ENCODE results near the gene LMF1.

LMF1 gene

DNA sequence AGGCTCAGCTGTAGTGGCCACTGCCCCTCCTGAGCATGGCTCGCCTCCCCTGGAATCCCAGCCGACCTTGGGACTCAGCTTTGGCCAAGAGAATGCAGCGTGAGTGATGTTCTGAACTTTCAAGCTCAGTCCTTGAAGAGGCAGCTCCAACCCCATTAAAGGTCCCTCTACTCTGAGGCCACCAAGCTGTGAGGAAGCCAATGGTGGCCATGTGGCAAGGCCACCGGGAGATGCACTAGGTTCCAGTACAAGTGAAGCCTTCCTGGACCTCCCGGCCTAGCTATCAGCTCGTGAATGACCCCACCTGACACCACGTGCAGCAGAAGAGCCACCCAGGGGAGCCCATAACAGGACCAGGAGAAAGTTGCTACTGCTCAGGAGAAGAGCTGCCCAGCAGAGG, 88.5 kb downstream of the LMF1 start:
- H3K27me3 ChIP-seq: peaks cover 0 to 48% (median 5%) of the 10 kb centered on the region in 11 experiments; a peak in 9 of 22 replicates
- TF ChIP-seq Cebpa-rat (IDR thresholded peaks at IDR 0.05): no peak
- H3K4me3 ChIP-seq: no peak overlapping the region

GRCh38 chr16:881219-882097, 89.3 kb downstream of the LMF1 start:
- Histone ChIP-seq H3K27me3 (peaks cover 0 to 53% (median 5%) of the 10 kb centered on the region in 11 experiments; a peak in 9 of 22 replicates), H3K9ac (peak overlapping the region in 1 of 11 experiments; percentile 4; a peak in 1 of 22 replicates), H3K36me3 (peaks cover 6 to 16% (median 12%) of the 10 kb centered on the region in 11 experiments; a peak in 14 of 22 replicates), H3K4me2 (peak overlapping the region; percentile 31 to 95 (median 77)), H4K20me1 (peaks cover 0 to 61% (median 24%) of the 10 kb centered on the region in 11 experiments; a peak in 17 of 22 replicates), H3K27ac (no peak overlapping the region), H3K4me3 (no peak overlapping the region), H3K4me1 (peaks cover 38 to 60% (median 53%) of the 10 kb centered on the region in 10 experiments), H3K9me3 (replicated peaks in 1 of 11) (peaks cover 28 to 38% (median 32%) of the 10 kb centered on the region in 11 experiments)
- TF ChIP-seq Cebpa-rat (IDR thresholded peaks at IDR 0.05): no peak

More for the DNA sequence above, 88.5 kb downstream of the LMF1 start:
- no peak overlapping the region for H3K9ac ChIP-seq
- peak overlapping the region in 8 of 11 experiments; percentile 66 to 95 (median 88); a peak in 12 of 22 replicates for H3K4me2 ChIP-seq
- peaks cover 0 to 53% (median 24%) of the 10 kb centered on the region in 11 experiments; a peak in 17 of 22 replicates for H4K20me1 ChIP-seq
- H3K9me3 ChIP-seq (replicated peaks in 1 of 11): peaks cover 28 to 38% (median 32%) of the 10 kb centered on the region in 11 experiments
- H3K4me1 ChIP-seq: peaks cover 30 to 52% (median 46%) of the 10 kb centered on the region in 10 experiments
- H3K27ac ChIP-seq: no peak overlapping the region
- peaks cover 6 to 16% (median 12%) of the 10 kb centered on the region in 11 experiments; a peak in 14 of 22 replicates for H3K36me3 ChIP-seq

- Histone ChIP-seq H3K27ac (no peak overlapping the region), H3K9ac (peak overlapping the region in 2 of 11 experiments; percentile 4 to 44; a peak in 3 of 22 replicates), H3K4me3 (no peak overlapping the region), H3K9me3 (replicated peaks in 1 of 11) (peaks cover 28 to 37% (median 32%) of the 10 kb centered on the region in 11 experiments), H3K4me1 (peaks cover 40 to 68% (median 61%) of the 10 kb centered on the region in 10 experiments), H3K36me3 (peaks cover 6 to 17% (median 12%) of the 10 kb centered on the region in 11 experiments; a peak in 14 of 22 replicates), H4K20me1 (peaks cover 0 to 68% (median 24%) of the 10 kb centered on the region in 11 experiments; a peak in 17 of 22 replicates), H3K4me2 (peak overlapping the region; percentile 31 to 95 (median 77)), H3K27me3 (peaks cover 0 to 61% (median 5%) of the 10 kb centered on the region in 11 experiments; a peak in 9 of 22 replicates)
- no peak for TF ChIP-seq Cebpa-rat (IDR thresholded peaks at IDR 0.05)
Measured at GRCh38 chr16:880471-881171, 90.2 kb downstream of the LMF1 start.

DNA sequence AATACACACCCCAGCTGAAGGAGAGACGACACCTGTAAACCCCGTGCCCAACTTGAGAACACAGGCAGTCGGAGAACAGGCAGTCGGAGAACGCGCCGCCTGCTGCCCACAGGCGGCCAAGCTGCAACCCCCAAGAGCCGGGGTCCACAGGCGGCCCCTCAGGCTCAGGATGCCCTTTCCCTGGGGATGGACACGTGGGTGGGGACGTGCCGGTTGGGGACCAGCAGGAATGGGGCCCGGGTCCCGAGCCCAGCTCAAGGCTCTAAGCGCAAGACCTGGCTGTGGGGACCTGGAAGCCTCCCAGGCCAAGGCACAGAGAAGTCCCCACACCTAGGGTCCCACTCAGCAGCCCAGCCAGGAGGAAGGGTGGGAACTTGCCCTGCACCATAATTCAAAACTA, 90.8 kb downstream of the LMF1 start:
- H3K9ac ChIP-seq: no peak overlapping the region
- no peak for TF ChIP-seq Cebpa-rat (IDR thresholded peaks at IDR 0.05)
- H3K27ac ChIP-seq: no peak overlapping the region
- H4K20me1 ChIP-seq: peaks cover 0 to 74% (median 24%) of the 10 kb centered on the region in 11 experiments; a peak in 17 of 22 replicates
- H3K36me3 ChIP-seq: peaks cover 6 to 19% (median 12%) of the 10 kb centered on the region in 11 experiments; a peak in 14 of 22 replicates
- peaks cover 23 to 31% (median 27%) of the 10 kb centered on the region in 11 experiments for H3K9me3 ChIP-seq (replicated peaks in 1 of 11)
- H3K4me1 ChIP-seq: peaks cover 40 to 74% (median 67%) of the 10 kb centered on the region in 10 experiments
- H3K27me3 ChIP-seq: peaks cover 0 to 68% (median 5%) of the 10 kb centered on the region in 11 experiments; a peak in 9 of 22 replicates
- H3K4me2 ChIP-seq: peak overlapping the region in 9 of 11 experiments; percentile 61 to 95 (median 86); a peak in 15 of 22 replicates
- H3K4me3 ChIP-seq: no peak overlapping the region

DNA sequence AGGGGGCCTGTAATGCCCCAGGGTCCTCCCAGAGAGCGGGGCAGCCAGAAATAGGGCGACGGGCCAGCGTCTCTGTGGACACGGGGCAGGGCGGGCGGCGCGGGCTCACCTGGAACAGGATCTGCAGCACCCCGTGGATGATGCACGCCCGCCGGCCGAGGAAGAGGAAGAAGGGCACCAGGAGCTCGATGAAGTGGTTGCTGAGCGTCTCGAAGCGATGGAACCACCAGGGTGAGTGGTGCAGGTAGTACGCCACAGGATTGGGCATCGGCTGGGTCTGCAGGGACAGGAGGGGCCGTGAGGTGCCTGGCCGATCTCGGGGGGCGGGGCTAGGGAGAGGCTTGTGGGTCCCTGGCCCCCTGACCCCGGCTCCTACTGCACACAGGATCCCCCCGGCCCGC, 91.3 kb downstream of the LMF1 start:
- H3K9me3 ChIP-seq (replicated peaks in 1 of 11): peaks cover 18 to 26% (median 21%) of the 10 kb centered on the region in 11 experiments
- no peak overlapping the region for H3K4me3 ChIP-seq
- H3K27ac ChIP-seq: no peak overlapping the region
- peaks cover 40 to 80% (median 71%) of the 10 kb centered on the region in 10 experiments for H3K4me1 ChIP-seq
- no peak overlapping the region for H3K9ac ChIP-seq
- peaks cover 0 to 73% (median 5%) of the 10 kb centered on the region in 11 experiments; a peak in 10 of 22 replicates for H3K27me3 ChIP-seq
- peaks cover 0 to 80% (median 24%) of the 10 kb centered on the region in 11 experiments; a peak in 17 of 22 replicates for H4K20me1 ChIP-seq
- peaks cover 1 to 13% (median 7%) of the 10 kb centered on the region in 11 experiments; a peak in 14 of 22 replicates for H3K36me3 ChIP-seq
- TF ChIP-seq Cebpa-rat (IDR thresholded peaks at IDR 0.05): no peak
- peak overlapping the region in 8 of 11 experiments; percentile 40 to 95 (median 88); a peak in 13 of 22 replicates for H3K4me2 ChIP-seq

DNA sequence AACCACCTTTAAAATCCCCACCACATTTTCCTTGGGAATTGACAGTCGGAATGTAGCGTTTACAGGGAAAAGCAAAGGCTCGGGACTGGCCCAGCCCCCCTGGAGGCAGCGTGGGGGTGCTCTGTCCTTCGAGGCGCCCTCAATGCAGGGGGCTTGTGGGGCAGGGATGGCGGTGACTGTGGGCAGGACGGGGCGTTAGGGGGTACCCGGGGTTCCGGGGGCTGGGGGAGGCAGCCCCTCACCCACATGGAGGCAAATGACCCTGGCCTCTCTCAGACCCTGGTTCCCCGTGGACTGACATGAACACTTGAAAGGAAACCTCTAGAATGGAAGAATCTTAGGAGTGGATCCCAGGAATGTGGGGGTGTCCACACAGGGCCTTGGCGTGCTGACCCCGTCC, 91.9 kb downstream of the LMF1 start:
- H4K20me1 ChIP-seq: peaks cover 0 to 83% (median 24%) of the 10 kb centered on the region in 11 experiments; a peak in 17 of 22 replicates

GRCh38 chr16:878072-878784, 92.6 kb downstream of the LMF1 start:
- Histone ChIP-seq H3K4me2 (peak overlapping the region; percentile 50 to 99 (median 81)), H3K4me1 (peaks cover 44 to 91% (median 79%) of the 10 kb centered on the region in 10 experiments), H3K36me3 (peaks cover 0 to 6% (median 0%) of the 10 kb centered on the region in 11 experiments; a peak in 2 of 22 replicates), H3K9ac (0 out of 22 replicates have a peak overlapping the region, but pooled peaks of 3 of the 11 experiments have one; percentile 6 to 16 (median 10)), H3K9me3 (replicated peaks in 1 of 11) (peaks cover 5 to 13% (median 9%) of the 10 kb centered on the region in 11 experiments; a peak in 18 of 22 replicates), H3K27me3 (peaks cover 0 to 78% (median 7%) of the 10 kb centered on the region in 11 experiments; a peak in 11 of 22 replicates), H4K20me1 (peaks cover 0 to 90% (median 24%) of the 10 kb centered on the region in 11 experiments; a peak in 17 of 22 replicates), H3K4me3 (no peak overlapping the region), H3K27ac (peak overlapping the region in 7 of 11 experiments; percentile 19 to 62 (median 50); a peak in 11 of 22 replicates)
- no peak for TF ChIP-seq Cebpa-rat (IDR thresholded peaks at IDR 0.05)

More for the DNA sequence above, 91.9 kb downstream of the LMF1 start:
- peaks cover 0 to 8% (median under 1%) of the 10 kb centered on the region in 11 experiments; a peak in 7 of 22 replicates for H3K36me3 ChIP-seq
- H3K4me1 ChIP-seq: peaks cover 40 to 84% (median 73%) of the 10 kb centered on the region in 10 experiments
- no peak overlapping the region for H3K4me3 ChIP-seq
- H3K27me3 ChIP-seq: peaks cover 0 to 76% (median 5%) of the 10 kb centered on the region in 11 experiments; a peak in 10 of 22 replicates
- peaks cover 12 to 20% (median 16%) of the 10 kb centered on the region in 11 experiments for H3K9me3 ChIP-seq (replicated peaks in 1 of 11)
- peak overlapping the region in 8 of 11 experiments; percentile 40 to 95 (median 88); a peak in 13 of 22 replicates for H3K4me2 ChIP-seq
- no peak overlapping the region for H3K27ac ChIP-seq
- no peak for TF ChIP-seq Cebpa-rat (IDR thresholded peaks at IDR 0.05)
- no peak overlapping the region for H3K9ac ChIP-seq
